Uterus (tissue), 2 donors: ENCODE data around the gene GIMAP8.

ENCODE experiments used
- POLR2A ChIP-seq, 2 donors: fragments of 450-650 bp; IDR thresholded peaks; one replicate each; pipeline ENCODE4 v1.6.1; 2016; ENCODE audit warnings: antibody characterized with exemption in 2 of 2, mild to moderate bottlenecking in 1 of 2, moderate library complexity in 1 of 2
- TF ChIP-seq, protein P1 (sequence below), 4 experiments: fragments of 200-600 bp in 2 of 4; fragments of 450-650 bp in 2 of 4; sonication (generic) in 2 of 4; IDR thresholded peaks; one replicate each; pipeline ENCODE4 v1.5.1; 2016 to 2019; ENCODE audit warnings: antibody characterized with exemption in 4 of 4, mild to moderate bottlenecking in 2 of 4, moderate library complexity in 1 of 4

DNA sequence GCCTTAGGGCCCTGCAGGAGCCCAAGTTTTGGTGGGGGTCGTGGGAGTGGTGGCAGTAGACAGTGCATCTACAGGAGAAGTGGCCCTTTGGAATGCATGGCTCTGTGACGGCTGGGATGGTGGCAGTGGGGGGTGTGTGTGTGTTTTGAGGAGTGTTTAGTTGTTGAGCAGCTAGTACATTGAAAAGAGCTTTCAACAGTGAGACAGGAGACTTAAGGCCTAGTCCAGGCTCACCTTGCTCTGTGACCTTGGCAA lies 44.2 kb upstream of the GIMAP8 start:
- TF ChIP-seq, protein P1, sequence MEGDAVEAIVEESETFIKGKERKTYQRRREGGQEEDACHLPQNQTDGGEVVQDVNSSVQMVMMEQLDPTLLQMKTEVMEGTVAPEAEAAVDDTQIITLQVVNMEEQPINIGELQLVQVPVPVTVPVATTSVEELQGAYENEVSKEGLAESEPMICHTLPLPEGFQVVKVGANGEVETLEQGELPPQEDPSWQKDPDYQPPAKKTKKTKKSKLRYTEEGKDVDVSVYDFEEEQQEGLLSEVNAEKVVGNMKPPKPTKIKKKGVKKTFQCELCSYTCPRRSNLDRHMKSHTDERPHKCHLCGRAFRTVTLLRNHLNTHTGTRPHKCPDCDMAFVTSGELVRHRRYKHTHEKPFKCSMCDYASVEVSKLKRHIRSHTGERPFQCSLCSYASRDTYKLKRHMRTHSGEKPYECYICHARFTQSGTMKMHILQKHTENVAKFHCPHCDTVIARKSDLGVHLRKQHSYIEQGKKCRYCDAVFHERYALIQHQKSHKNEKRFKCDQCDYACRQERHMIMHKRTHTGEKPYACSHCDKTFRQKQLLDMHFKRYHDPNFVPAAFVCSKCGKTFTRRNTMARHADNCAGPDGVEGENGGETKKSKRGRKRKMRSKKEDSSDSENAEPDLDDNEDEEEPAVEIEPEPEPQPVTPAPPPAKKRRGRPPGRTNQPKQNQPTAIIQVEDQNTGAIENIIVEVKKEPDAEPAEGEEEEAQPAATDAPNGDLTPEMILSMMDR (IDR thresholded peaks at IDR 0.05): no peak
- no peak for TF ChIP-seq POLR2A (IDR thresholded peaks at IDR 0.05)
